Measurements from ENCODE around the gene FBXL13.
"Not testable (repeated sequence)": the region's sequence is repeated elsewhere in the genome, so short reads cannot be mapped to it uniquely, and the experiment has no call there.

GRCh38 chr7:102791831-102792230 is 282.8 kb downstream of the FBXL13 start:
- not testable (repeated sequence) for TF ChIP-seq POLR2A, CTCF (IDR thresholded peaks at IDR 0.05)
